Measurements from ENCODE around the gene HGFAC.

The HGFAC gene

GRCh38 chr4:3492741-3493719, 51.3 kb downstream of the HGFAC start:
- DNase-seq: no peak

- no peak for DNase-seq
These were observed 52.1 kb downstream of the HGFAC start for GRCh38 chr4:3493720-3494461.

GRCh38 chr4:3494462-3494871, 52.7 kb downstream of the HGFAC start:
- no peak for DNase-seq

- no peak for DNase-seq
These were observed 53.6 kb downstream of the HGFAC start for GRCh38 chr4:3495204-3495975.

GRCh38 chr4:3496021-3496420, 54.3 kb downstream of the HGFAC start:
- DNase-seq: no peak

- DNase-seq: no peak
These were observed 55.3 kb downstream of the HGFAC start for GRCh38 chr4:3497095-3497494.

- DNase-seq: no peak
These were observed 56.0 kb downstream of the HGFAC start for GRCh38 chr4:3497523-3498389.

- DNase-seq: no peak
These were observed 56.6 kb downstream of the HGFAC start for GRCh38 chr4:3498407-3498806.

All from CD4-positive, alpha-beta T cell treated with Interferon gamma for 1 hour (primary cell).